Stimulated activated CD4-positive, alpha-beta T cell treated with anti-CD3 and anti-CD28 coated beads, Interleukin-1b, Interleukin-23, amount 100 ng/mL, for 48 hours (primary cell): ENCODE data around the gene NEMF.
A peak's percentile ranks its signal among the peaks of the same experiment; 100 is the strongest.
"Not testable (repeated sequence)": the region's sequence is repeated elsewhere in the genome, so short reads cannot be mapped to it uniquely, and the experiment has no call there.

ENCODE experiments used
- DNase-seq: peaks from one replicate; pipeline ENCODE4 v3.0.0-alpha.2; 2020

NEMF gene

DNA sequence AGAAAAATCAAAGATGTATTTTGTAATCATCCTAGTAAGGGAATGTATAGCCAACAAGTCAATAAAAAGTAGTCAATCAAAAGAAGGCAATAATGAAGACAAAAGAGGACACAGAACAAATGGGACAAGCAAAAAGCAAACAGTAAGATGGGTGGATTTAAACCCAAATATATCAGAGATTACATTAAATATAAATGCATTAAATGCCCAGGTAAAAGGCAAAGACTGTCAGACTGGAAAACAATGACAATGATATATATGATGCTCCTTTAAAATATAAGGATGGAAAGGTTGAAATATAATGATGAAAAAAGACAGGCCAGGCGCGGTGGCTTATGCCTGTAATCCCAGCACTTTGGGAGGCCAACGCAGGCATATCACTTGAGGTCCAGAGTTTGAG, 35.7 kb downstream of the NEMF start:
- DNase-seq = no peak

DNA sequence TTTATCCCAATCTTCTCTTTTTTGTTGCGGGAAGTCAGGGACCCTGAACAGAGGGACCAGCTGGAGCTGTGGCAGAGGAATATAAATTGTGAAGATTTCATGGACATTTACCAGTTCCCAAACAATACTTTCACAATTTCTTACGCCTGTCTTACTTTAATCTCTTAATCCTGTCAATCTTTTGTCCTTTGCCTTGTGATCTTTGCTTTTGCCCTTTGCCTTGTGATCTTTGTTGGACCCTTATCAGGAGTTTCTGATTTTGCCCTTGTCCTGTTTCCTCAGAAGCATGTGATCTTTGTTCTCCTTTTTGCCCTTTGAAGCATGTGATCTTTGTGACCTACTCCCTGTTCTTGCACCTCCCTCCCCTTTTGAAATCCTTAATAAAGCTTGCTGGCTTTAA, 36.5 kb downstream of the NEMF start:
- DNase-seq = not testable (repeated sequence)

- DNase-seq = no peak
Measured at GRCh38 chr14:49808780-49809179, 43.8 kb downstream of the NEMF start.

GRCh38 chr14:49796025-49796424, 56.6 kb downstream of the NEMF start:
- no peak for DNase-seq

GRCh38 chr14:49792618-49793017, 60.0 kb downstream of the NEMF start:
- no peak for DNase-seq

DNA sequence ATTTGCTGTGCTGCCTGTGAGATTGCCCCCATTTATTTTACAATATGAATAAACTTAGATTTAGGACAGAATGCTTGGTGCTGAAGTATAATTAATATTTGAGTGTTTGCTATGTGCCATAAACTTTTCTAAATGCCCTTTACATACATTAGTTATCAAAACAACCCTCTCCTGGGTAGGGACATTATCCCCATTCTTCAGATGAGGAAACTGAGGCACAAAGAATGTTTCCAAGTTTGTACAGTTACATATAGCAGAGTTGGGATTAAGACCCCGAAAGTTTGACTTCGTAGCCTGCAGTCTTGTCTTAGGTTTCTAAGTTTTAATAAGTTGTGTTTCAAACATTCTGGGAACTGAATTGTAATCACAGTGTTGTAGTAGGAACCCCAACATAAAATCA, 66.3 kb downstream of the NEMF start:
- DNase-seq = no peak

DNA sequence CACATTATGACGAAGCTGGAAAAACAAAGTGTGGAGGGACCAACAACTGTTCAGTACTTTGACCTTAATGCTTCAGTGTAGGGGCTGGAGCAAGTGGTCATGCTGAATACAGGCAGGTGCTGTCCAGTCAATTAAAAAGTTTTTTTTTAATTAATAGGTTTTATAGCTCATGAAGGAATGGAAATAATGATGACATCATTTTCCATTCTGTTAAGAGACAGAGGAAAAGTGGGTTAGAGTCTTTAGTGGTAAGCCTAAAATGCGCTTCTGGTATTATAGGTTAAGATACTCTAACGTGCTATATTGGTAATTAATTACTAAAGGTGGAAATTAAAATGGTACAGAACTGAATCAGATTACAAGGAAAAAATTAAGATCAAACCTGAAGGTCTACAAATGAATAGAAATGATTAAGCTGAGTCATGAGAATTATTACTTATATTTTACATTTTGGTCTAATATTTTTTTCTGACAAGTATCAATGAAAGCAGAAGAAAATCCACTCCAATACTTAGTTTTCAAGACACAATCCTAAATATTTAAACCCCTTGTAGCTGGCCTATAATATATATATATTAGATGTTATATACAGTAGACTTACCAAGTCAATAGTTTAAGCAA, 69.1 kb downstream of the NEMF start:
- DNase-seq = no peak

DNA sequence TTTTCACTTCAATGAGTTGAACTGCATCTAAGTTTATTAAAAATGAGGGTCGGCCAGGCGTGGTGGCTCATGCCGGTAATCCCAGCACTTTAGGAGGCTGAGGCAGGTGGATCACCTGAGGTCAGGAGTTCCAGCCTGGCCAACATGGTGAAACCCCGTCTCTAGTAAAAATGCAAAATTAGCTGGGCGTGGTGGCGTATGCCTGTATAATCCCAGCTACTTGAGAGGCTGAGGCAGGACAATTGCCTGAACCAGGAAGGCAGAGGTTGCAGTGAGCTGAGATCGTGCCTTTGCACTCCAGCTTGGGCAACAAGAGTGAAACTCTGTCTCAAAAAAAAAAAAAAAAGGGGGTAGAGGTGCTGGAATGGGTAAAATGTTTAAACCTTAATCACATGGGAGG, 71.5 kb downstream of the NEMF start:
- DNase-seq = not testable (repeated sequence)

DNA sequence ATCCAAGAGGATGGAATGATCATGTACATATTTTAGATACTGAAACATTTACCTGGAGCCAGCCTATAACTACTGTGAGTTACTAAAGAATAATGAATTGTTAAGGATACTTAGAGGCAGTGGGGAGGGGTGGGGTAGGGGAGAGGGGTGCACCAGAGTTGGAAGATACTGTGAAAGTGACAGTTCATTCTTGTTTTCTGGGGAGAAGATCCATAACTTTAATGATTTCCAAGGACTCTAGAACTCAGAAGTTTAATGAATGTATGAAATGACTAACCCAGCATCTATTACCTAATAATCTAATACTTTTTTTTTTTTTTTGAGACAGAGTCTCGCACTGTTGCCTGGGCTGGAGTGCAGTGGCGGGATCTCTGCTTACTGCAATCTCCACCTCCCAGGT, 74.2 kb downstream of the NEMF start:
- no peak for DNase-seq

GRCh38 chr14:49774106-49774505, 78.5 kb downstream of the NEMF start:
- DNase-seq = no peak

DNA sequence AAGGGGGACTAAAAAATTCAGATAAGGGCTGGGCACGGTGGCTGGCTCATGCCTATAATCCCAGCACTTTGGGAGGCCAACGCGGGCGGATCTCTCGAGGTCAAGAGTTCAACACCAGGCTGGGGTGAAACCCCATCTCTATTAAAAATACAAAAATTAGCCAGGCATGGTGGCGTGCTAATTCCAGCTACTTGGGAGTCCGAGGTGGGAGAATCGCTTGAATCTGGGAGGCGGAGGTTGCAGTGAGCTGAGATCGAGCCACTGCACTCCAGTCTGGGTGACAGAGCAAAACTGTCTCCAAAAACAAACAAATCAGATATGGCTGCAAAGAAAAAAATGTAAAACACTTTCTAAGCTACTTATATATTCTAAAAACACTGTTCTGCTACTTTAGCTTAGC, 80.9 kb downstream of the NEMF start:
- DNase-seq = not testable (repeated sequence)

DNA sequence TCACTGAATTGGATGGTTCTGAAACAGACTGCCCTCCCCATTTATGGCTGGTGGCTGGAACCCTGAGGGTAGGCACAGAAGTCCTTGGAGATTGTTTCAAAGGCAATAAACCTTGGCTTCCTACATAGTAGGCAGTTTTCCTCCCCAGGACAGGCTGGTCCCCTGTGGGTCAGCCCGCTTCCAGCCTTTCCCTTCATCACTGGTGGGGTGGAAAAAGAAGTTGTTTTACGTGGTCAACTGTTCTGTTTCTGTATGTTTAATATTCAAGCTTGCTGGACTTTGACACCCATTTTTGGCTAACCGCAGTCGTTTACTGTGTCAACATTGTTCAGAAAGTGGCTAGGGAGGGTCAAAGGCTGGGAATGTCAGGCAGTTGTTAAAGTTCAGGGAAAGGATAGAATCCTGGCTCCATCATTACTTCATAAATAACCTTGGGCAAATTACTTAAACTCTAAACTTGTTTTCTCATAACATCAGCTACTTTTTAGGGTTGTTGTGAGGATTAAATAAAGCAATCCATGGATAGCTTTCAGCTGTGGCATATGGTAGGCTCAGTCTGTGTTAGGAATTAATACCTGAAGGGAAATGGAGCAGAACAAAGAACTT, 82.3 kb downstream of the NEMF start:
- DNase-seq = no peak

GRCh38 chr14:49769581-49770211, 82.9 kb downstream of the NEMF start:
- DNase-seq = no peak

DNA sequence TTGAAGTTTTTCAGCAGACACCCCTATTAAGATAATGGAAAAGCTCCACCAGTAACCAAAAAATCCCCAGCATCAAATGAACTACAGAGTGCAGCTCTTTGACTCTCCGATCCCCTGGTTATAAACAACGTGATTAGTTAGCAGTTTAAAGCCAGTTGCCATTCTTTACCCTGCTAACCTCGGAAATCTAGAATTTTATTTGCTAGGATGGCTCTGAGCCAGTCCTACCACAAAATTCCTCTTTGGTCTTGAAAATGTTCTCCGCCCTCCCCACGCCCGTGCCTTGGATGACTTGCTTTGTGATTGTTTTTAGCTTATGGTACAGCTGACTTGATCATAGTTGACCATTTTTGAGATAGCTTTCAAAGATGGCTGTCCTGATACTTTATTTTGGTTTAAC, 83.4 kb downstream of the NEMF start:
- DNase-seq = no peak

GRCh38 chr14:49768301-49769121, 84.1 kb downstream of the NEMF start:
- DNase-seq = peak; percentile 86

DNA sequence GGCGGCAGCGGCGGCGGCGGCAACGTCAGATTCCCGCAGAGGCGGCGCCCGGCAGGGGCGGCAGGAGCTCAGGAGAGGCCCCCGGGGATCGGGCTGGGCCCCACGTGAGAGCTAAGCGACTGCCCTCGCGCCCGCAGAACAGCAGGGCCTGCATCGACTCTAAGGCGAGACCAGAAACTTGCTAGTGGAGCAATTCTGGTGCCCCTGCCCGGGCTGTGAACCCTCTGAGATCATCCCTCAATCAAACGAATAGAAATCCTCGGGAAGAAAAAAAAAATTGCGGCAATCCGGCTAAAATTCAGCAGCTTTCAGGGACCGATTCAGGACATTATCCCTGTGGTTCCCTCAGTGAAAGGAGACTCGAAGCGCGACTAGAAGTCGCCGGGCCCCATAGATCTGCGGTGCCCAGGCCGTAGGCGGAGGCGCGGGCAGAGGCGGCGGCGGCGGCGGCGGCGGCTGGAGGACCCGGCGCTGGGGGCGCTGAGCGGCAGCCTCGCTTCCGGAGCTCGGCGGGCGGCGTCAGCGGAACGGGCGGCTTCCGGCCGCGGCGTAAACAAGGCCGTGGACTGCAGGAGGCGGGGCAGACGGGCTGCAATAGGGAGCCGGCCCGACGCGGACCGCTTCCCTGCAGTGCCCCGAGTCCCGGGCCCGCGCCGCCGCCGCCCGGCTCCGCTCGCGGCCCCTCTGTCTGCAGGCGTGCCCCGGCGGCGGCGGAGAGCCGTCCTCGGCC, 84.9 kb downstream of the NEMF start, which contains the start of gene KLHDC2:
Gene KLHDC2, plus strand, starts transcription at position 583 of the 730 bp plus-strand sequence. CDS start 316 bp downstream, outside the sequence.
- peak; percentile 90 for DNase-seq

GRCh38 chr14:49767270-49767570, 85.4 kb downstream of the NEMF start:
- no peak for DNase-seq

- no peak for DNase-seq
Measured at GRCh38 chr14:49766839-49767238, 85.7 kb downstream of the NEMF start.

DNA sequence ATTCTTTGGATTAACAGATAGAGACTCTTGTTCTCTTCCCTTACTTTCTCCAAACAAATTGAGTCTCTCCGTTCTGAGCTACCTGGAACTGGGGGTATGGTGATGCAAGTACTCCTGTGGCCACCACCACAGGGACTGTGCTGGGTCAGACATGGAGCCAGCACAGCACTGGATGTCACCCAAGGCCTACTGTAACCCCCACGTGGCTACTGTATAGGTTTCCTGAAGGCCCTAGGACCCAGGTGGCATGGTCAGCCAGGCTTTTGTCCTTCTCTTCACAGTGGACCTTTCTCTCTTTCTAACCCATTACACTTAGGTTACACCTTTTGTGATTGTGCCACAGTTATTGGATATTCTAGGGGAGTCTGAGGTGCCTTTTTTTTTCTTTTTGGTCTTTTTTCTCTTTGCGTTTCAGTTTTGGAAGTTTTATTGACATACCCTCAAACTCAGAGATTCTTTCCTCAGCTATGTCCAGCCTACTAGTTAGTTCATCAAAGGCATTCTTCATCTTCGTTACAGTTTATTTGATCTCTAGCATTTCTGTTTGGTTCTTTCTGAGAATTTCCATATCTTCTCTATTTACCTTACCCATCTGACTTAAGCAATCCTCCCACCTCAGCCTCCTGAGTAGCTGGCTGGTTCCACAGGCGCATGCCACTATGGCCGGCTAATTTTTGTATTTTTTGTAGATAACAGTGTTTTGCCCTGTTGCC, 90.6 kb downstream of the NEMF start:
- DNase-seq = no peak

DNA sequence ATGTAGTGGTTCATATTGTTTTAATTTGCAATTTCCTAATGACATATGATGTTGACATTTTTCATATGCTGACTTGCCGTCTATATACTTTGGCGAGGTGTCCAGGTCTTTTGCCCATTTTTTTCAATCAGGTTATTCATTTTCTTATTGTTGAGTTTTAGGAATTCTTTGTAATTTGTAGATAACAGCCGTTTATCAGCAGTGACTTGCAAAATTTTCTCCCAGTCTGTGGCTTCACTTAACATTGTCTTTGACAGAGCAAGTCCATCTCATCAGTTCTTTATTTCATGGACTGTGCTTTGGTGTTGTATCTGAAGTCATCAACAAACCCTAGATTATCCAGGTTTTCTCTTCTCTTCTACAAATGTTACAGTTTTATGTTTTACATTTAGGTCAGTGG, 97.2 kb downstream of the NEMF start:
- DNase-seq = no peak

- DNase-seq = no peak
Measured at GRCh38 chr14:49754570-49755097, 98.0 kb downstream of the NEMF start.

DNA sequence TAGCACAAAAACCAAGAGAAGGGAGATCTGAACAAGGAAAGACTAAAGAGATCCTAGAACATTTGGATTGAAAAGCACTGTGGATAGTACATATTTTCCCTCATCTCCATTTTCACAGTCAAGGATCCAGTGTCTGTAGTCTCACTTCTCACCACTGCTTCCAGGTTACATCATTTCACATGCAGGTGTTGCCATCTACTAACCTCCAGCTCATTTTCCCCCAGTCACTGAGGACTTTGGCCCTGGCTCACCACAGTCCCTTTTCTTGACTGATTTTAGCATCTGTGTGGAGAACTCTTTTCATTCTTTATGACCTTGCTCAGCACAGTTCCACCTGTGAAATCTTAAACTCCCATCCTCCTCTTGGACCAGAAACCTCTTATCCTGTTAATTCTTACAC, 106.1 kb downstream of the NEMF start:
- DNase-seq = not testable (repeated sequence)
